ENCODE data around the gene ABCD3. TPM values are rescaled to one million over a fixed set of nuclear protein-coding genes. Genes with fewer than 3 reads are reported as not detected.

ABCD3 gene
- total RNA-seq, 4 donors from 2014 or later = 37.9 to 90.2 (median 51.9) TPM

- Histone ChIP-seq H3K9me3 (no peaks in the 10 kb centered on the region), H3K4me1 (no peaks in the 10 kb centered on the region), H3K4me3 (no peak overlapping the region), H3K36me3 (peaks cover 0 to 43% (median 0%) of the 10 kb centered on the region in 3 donors), H3K27ac (no peak overlapping the region), H3K27me3 (no peaks in the 10 kb centered on the region)
- TF ChIP-seq EP300 (IDR thresholded peaks at IDR 0.05) (no peak), CTCF (IDR thresholded peaks at IDR 0.05) (no peak), POLR2A (IDR thresholded peaks at IDR 0.05) (no peak)
- no peak for DNase-seq (ENCODE audit: low spot score in 2 of 2)
- WGBS, 2 donors = 82 to 86% methylated on average over 3 of the region's 3 CpGs
Observed at GRCh38 chr1:94479682-94480081, 61.5 kb downstream of the ABCD3 start.

GRCh38 chr1:94481473-94481933 is 63.3 kb downstream of the ABCD3 start:
- no peaks in the 10 kb centered on the region for H3K27me3 ChIP-seq
- peak; percentile 59 to 79 (median 74) for TF ChIP-seq CTCF (IDR thresholded peaks at IDR 0.05)
- TF ChIP-seq POLR2A (IDR thresholded peaks at IDR 0.05) = no peak
- no peaks in the 10 kb centered on the region for H3K9me3 ChIP-seq
- peak in 1 of 2 donors; percentile 31 for DNase-seq (ENCODE audit: low spot score in 2 of 2)
- no peak overlapping the region for H3K4me3 ChIP-seq
- H3K4me1 ChIP-seq = no peaks in the 10 kb centered on the region
- H3K36me3 ChIP-seq = peaks cover 0 to 54% (median 0%) of the 10 kb centered on the region in 3 donors
- 7 to 9% methylated on average over 4 of the region's 4 CpGs for WGBS, 2 donors
- H3K27ac ChIP-seq = no peak overlapping the region

GRCh38 chr1:94486990-94487389 is 68.8 kb downstream of the ABCD3 start:
- H3K27ac ChIP-seq = no peak overlapping the region
- DNase-seq (ENCODE audit: low spot score in 2 of 2) = no peak
- no peaks in the 10 kb centered on the region for H3K9me3 ChIP-seq
- H3K4me1 ChIP-seq = no peaks in the 10 kb centered on the region
- WGBS, 2 donors = 74 to 77% methylated on average over 5 of the region's 5 CpGs
- no peaks in the 10 kb centered on the region for H3K27me3 ChIP-seq
- H3K4me3 ChIP-seq = no peak overlapping the region
- H3K36me3 ChIP-seq = peaks cover 0 to 72% (median 0%) of the 10 kb centered on the region in 3 donors
- no peak for TF ChIP-seq POLR2A (IDR thresholded peaks at IDR 0.05)
- TF ChIP-seq EP300 (IDR thresholded peaks at IDR 0.05) = no peak
- TF ChIP-seq CTCF (IDR thresholded peaks at IDR 0.05) = no peak

- Histone ChIP-seq H3K27me3 (no peaks in the 10 kb centered on the region), H3K4me1 (no peaks in the 10 kb centered on the region), H3K36me3 (peaks cover 0 to 61% (median 0%) of the 10 kb centered on the region in 3 donors), H3K4me3 (no peak overlapping the region), H3K9me3 (no peaks in the 10 kb centered on the region), H3K27ac (no peak overlapping the region)
- WGBS, 2 donors = 62 to 65% methylated on average over 2 of the region's 2 CpGs
- no peak for DNase-seq (ENCODE audit: low spot score in 2 of 2)
- TF ChIP-seq POLR2A (IDR thresholded peaks at IDR 0.05) (no peak), EP300 (IDR thresholded peaks at IDR 0.05) (no peak), CTCF (IDR thresholded peaks at IDR 0.05) (no peak)
Observed at GRCh38 chr1:94490556-94490955, 72.4 kb downstream of the ABCD3 start.

- Histone ChIP-seq H3K27me3 (no peaks in the 10 kb centered on the region), H3K27ac (no peak overlapping the region), H3K4me1 (no peaks in the 10 kb centered on the region), H3K9me3 (no peaks in the 10 kb centered on the region), H3K36me3 (peaks cover 0 to 59% (median 0%) of the 10 kb centered on the region in 3 donors), H3K4me3 (no peak overlapping the region)
- no peak for TF ChIP-seq CTCF (IDR thresholded peaks at IDR 0.05)
- TF ChIP-seq EP300 (IDR thresholded peaks at IDR 0.05) = no peak
- no peak for TF ChIP-seq POLR2A (IDR thresholded peaks at IDR 0.05)
- WGBS, 2 donors = 93 to 96% methylated on average over 2 of the region's 2 CpGs
- DNase-seq (ENCODE audit: low spot score in 2 of 2) = no peak
Observed at GRCh38 chr1:94496076-94496755, 78.0 kb downstream of the ABCD3 start.

Measured in tibial nerve (tissue), 4 donors.